Urothelium cell line (cell line): ENCODE data around the gene THNSL1.

Source experiments
- DNase-seq: peaks from one replicate; pipeline ENCODE4 v3.0.0; 2011; ENCODE audit warnings: low spot score, mixed read lengths
- FAIRE-seq: peaks from 2 replicates; lab custom pipeline; 2011; peaks lifted over from hg19 to GRCh38; lab: Jason Lieb, UNC

The THNSL1 gene

GRCh38 chr10:25050402-25050801 lies 34.0 kb downstream of the THNSL1 start:
- DNase-seq (no peak), FAIRE-seq (no peak)

GRCh38 chr10:25052012-25052411 lies 35.6 kb downstream of the THNSL1 start:
- no peak for DNase-seq
- FAIRE-seq: no peak

DNA sequence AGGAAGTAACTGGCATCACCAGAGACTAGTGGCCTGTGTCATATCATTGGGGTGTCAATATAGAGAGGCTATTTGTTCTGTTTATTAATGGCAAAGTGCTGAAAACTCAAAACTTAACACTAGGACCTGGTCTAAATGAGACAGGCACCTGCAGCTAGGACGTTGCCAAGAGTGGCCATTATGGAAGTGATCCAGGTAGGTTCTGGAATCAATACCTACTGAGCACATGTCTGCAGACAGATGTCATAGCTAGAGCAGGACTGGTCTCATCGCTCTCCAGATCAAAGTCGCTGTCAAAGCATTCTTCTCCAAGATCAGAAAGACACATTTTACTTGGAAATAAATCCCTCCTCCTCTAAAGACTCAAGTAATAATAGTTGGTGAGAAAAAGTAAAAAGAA lies 40.3 kb downstream of the THNSL1 start:
- DNase-seq (no peak), FAIRE-seq (no peak)

DNA sequence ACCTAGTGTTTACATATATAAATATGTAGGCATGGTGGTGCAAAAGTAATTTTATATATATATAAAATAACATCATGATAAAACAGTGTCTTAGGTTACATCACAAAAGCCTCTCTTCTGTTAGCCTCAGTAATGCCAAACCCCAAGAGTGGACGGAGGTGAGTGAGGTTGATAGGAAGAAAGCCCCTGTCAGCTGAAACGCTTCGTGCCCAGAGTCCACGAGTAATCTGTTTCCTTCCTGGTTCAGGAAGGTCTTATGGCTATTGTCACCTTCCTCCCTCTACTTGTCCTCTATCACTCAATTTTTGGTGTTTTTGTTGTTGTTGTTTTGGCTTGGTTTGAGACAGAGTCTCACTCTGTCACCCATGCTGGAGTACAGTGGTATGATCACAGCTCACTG lies 41.5 kb downstream of the THNSL1 start:
- FAIRE-seq: no peak
- DNase-seq: no peak

DNA sequence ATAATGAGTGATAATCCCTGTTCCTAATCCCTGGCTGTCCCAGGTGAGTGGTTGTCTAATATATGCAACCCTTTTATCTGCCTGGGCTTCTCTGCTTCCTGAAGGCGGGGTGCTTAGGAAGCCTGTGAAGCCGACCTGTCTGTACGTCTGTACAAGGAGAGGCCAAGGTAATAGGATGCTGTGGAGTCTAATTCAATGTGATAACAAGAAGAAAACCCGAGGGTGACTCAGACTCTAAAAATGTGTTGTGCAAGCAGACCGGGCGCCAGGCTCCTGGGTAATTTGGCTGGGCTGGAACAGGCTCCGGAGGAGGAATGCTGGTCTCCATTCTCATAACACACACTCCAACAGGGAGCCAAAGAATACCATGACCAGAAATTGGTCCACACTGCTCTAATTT lies 43.6 kb downstream of the THNSL1 start:
- DNase-seq (peak; percentile 85), FAIRE-seq (no peak)

DNA sequence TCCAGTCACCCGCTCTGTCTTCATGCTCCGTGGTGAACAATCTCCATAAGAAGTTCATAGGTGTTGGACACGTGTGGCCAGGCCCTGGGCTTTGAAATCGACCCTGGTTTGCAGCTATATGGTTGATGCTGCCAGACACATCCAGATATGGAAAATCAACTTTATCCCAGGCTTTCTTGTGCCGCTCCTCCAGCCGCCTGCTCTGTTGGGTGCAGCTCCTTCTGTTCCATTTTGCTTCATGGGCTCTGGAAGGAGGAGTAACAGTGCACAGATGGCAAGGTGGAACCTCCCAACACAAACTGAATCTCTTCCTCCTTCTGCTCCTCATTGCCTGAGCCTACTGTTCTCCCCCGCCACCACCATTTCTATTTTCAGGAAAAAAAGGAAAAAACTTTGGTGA lies 44.7 kb downstream of the THNSL1 start:
- FAIRE-seq (no peak), DNase-seq (no peak)

DNA sequence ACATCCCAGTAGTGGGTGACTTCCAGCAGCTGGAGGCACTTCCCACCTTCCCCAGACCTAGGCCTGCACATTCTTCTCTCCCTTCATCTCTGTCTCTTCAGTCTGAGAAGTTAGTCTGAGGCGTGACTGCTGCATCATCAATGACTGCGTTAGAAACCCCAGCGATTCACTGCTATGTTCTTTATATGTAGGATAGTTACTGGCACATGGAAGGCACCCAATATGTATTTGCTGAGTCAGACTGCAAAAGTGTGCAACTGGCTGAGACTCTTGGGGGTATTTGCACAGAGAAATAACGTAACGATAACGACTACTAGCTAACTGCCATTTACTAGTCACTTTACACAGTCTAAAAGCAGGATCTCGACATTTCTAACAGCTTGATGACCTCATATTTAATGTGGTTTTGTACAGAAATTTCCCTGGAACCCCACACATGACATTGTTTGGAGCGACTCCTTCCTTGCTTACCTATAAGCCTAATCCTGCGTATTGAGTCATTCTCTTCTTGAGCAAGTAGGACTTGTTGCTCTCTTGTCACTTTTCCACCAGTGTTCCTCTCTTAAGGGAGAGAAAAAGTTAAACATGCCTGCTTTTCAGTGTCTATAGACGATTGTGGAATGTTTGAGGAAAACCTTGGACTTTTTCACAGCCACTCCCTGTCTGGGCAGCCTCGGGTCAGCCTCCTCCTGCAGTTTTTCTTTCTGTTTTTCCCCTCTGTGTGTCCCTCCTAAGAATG lies 45.5 kb downstream of the THNSL1 start:
- FAIRE-seq: no peak

DNA sequence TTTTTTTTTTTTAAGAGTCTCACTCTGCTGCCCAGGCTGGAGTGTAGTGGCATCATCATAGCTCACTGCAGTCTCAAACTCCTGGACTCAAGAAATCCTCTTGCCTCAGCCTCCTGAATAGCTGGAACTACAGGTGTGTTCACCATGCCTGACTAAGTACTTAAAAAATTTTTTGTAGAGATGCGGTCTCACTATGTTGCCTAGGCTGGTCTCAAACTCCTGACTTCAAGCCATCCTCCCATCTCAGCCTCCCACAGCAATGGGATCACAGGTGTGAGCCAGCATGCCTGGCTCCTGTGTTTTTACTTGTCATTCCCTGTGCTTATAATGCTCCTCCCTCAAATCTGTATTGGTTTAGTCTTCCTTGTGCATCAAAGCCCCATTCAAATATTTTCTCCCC lies 46.7 kb downstream of the THNSL1 start:
- FAIRE-seq: no peak
- DNase-seq: no peak

More for the DNA sequence above, 45.5 kb downstream of the THNSL1 start:
- no peak for DNase-seq

DNA sequence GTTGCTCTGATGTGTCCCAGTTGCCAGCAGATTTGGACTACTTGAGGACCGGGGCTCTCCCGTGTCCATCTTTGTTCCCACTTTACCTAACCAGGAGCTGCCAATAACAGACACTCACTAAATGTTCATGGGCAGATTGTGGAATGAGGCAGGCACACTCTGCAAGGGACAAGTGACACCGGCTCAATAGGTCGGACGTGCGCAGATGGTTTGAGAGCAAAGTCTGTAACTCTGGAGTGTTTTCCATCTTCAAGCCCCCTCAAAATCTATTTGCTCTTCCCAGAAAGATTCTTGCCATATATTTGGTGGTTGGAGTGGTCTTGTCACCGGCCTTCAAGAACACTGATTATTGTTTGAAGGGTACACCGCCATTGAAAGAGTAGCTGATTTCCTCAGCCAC lies 47.2 kb downstream of the THNSL1 start:
- FAIRE-seq (no peak), DNase-seq (no peak)

- FAIRE-seq: no peak
Observed at GRCh38 chr10:25064401-25064800, 48.0 kb downstream of the THNSL1 start.

DNA sequence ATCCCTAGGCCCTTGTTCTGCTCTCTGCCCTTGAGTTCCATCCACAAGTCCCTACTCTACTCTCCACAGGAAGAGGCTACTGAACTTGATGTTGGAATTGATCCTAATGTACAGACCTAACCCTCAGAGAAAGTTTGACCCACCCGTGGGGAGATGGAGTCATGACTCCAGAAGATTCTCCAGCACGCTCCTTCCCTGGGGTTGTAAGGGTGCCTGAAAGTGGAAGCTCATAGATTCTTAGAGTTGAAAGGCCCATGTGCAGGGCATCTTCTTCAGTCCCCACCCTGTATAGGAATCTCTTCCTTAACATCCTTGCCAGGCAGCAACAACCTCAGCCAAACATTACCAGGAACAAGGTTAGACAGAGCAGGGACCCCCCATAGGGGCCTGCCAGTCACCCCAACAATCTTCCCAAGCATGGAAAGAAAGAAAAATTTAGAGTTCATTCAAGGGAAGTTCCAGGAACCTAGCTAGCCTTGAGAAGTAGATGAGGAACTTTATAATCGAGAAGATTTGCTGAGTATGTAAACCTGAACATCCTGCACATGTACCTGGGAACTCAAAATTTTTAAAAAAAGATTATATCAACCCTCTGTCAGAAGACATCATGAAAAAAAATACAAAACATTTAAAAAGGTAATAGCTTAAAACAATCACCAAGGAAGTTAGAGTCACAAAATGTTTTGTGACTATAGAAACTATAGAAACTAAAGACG lies 49.5 kb downstream of the THNSL1 start:
- FAIRE-seq (no peak), DNase-seq (no peak)

More at GRCh38 chr10:25064401-25064800, 48.0 kb downstream of the THNSL1 start:
- DNase-seq: no peak

DNA sequence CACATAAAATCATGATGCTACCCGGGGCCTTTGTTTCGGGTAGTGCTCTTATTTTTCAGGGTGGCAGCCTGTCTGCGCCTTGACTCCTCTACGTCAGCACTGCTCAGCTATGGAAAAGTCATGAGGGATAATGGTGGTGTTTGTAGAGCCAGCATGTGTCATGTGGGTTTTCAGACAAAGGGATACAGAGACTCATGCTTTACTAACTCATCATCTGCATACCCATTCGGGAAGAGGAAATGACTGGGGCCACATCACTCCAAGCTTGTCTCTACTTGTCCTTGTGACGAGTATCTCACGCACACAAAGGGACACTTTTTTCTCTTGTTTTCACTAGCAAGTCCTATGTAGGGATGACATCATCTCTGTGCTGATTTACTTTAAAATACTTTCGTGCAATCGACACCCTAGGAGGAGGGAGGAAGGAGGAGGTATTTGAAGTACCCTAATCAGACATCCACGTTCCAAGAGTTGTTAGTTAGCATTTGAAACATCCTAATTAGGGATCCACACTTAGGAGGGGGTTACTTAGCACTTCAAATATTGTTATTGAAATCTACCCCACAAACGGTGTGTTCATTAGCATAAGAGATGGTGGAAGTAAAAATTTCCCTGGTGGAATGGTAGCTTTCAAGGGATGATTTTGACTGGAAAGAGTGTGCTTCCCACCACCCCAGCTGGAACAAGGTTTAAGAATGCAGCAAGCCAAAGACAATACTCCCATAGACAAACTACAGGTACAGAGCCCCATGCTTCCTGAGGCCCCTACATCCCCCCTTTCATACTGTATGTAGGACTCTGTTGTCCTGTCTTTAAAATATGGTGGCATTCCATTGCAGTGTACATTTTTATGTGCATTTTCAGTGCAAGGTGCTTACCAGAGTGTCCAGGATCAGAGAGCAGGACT lies 52.0 kb downstream of the THNSL1 start:
- DNase-seq (peak; percentile 33), FAIRE-seq (no peak)

DNA sequence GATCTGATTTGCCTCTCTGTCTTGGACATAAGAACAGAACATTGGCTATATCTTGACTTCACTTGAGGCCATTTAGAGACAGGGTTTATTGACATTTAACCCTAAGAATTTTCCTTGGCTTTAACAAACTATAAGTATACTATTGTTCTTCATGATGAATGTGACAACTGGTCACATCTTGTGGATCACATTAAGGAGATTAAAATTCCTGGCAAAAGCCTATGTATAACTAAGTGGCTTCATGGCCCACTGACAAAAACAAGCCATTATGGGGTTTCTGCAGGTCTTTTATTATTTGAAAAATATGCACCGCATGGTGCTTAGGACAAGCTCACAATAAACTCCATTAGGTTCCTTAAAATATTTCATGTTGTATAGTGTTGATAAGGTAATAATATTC lies 54.8 kb downstream of the THNSL1 start:
- no peak for FAIRE-seq
- no peak for DNase-seq

DNA sequence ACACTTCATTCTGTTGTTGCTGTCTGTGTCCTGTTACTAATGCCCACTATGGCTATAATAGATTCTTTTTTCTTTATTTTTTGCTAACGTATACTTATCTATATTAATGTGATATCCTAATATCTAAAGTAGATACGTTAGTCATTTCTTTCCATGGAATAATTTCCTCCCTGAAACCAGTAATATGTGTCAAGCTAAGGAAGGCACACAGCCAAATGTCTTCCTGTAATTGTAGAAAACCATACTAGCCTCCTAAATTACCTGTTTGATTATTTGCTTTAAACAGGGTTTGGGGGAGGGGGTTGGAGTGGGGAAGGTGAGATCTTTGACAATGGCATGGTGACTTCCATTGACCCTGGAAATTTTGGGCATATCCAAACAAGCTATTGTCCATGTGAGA lies 56.4 kb downstream of the THNSL1 start:
- FAIRE-seq (no peak), DNase-seq (no peak)

- FAIRE-seq (no peak), DNase-seq (no peak)
Observed at GRCh38 chr10:25075825-25076224, 59.4 kb downstream of the THNSL1 start.
